Fibroblast of villous mesenchyme (primary cell): ENCODE data around the gene DIDO1. TPM values are rescaled to one million over a fixed set of nuclear protein-coding genes. Genes with fewer than 3 reads are reported as not detected.
A peak's percentile ranks its signal among the peaks of the same experiment; 100 is the strongest.
"Not testable (repeated sequence)": the region's sequence is repeated elsewhere in the genome, so short reads cannot be mapped to it uniquely, and the experiment has no call there.

Experiments used
- DNase-seq: peaks from one replicate; pipeline ENCODE4 v3.0.0-alpha.2; 2010; ENCODE audit warnings: low read depth
- H3K4me3 ChIP-seq: 2 replicates; pipeline ENCODE4 v1.5.1; 2011; ENCODE audit warnings: low read depth, mild to moderate bottlenecking, low read length
- CTCF ChIP-seq: IDR thresholded peaks from 2 replicates; pipeline ENCODE4 v1.5.1; 2012; ENCODE audit warnings: low read depth, mild to moderate bottlenecking, low read length; ENCODE audit not compliant: insufficient read depth
- total RNA-seq: library from RNA; depleted of rRNA; stranded (reverse); fragments of >200 nt; gene quantifications from 2 replicates; pipeline ENCODE4 v1.2.3, GENCODE V29; 2012

DIDO1 gene
- total RNA-seq, 1 donor, result 47.5 TPM

- H3K4me3 ChIP-seq, result peak overlapping the region; percentile 64
- no peak for DNase-seq
- TF ChIP-seq CTCF, result no peak
These were observed 66.6 kb downstream of the DIDO1 start for GRCh38 chr20:62859721-62860120.

- DNase-seq, result no peak
- no peak for TF ChIP-seq CTCF
These were observed 68.1 kb downstream of the DIDO1 start for GRCh38 chr20:62858058-62858830.

GRCh38 chr20:62856931-62857619 is 69.2 kb downstream of the DIDO1 start:
- no peak overlapping the region for H3K4me3 ChIP-seq
- no peak for DNase-seq
- TF ChIP-seq CTCF, result no peak

More at GRCh38 chr20:62858058-62858830, 68.1 kb downstream of the DIDO1 start:
- no peak overlapping the region for H3K4me3 ChIP-seq

- TF ChIP-seq CTCF, result no peak
- DNase-seq, result no peak
- no peak overlapping the region for H3K4me3 ChIP-seq
These were observed 71.2 kb downstream of the DIDO1 start for GRCh38 chr20:62855120-62855519.

GRCh38 chr20:62854121-62854520 is 72.2 kb downstream of the DIDO1 start:
- DNase-seq, result no peak
- no peak overlapping the region for H3K4me3 ChIP-seq
- TF ChIP-seq CTCF, result no peak

- H3K4me3 ChIP-seq, DNase-seq: not testable (repeated sequence)
These were observed 73.0 kb downstream of the DIDO1 start for GRCh38 chr20:62853304-62853703.

- no peak for DNase-seq
- TF ChIP-seq CTCF, result no peak
- no peak overlapping the region for H3K4me3 ChIP-seq
These were observed 73.5 kb downstream of the DIDO1 start for GRCh38 chr20:62852841-62853240.
